Measurements from ENCODE around the gene ITGA8. TPM values are rescaled to one million over a fixed set of nuclear protein-coding genes. Genes with fewer than 3 reads are reported as not detected.
"Not testable (repeated sequence)": the region's sequence is repeated elsewhere in the genome, so short reads cannot be mapped to it uniquely, and the experiment has no call there.

ITGA8 gene
- total RNA-seq, 1 experiment from 2014 or later: 0.02 TPM

DNA sequence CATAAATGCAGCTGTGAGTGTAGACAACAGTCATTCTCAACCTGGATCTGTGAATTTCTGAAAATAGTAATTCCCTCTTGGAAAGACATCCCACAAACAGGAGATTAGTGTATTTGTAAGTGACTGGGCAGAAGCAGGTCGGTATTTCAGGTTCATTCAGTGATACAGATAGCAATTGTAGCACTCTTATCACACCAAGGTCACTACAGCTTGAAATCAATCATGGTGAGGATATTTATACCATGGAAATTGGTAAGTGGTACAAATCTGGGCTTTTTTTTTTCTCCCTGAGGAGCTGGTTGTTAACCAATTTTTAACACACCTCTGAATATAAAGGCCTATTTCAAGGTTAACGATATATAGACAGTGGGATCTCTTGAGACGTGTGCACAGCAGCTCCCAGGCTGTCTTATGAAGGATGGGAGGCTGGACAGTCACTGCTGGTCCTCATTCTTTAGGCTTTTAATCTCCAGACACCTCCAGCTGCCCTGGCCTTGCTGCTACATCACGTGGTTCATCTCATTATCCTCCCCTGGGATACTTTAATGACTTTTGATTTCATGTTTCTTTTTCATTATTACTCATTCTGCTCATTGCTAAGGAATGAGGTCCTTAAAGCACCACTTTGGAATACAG, 87.1 kb downstream of the ITGA8 start:
- H3K4me1 ChIP-seq (ENCODE audit: control insufficient read depth in 1 of 2, insufficient read depth in 2 of 2, low read length in 2 of 2): 0 out of 4 replicates have a peak, but pooled peaks cover 0 to 4% of the 10 kb centered on the region in 2 experiments
- DNase-seq (ENCODE audit: low read depth, low spot score) (no peak), ATAC-seq (no peak)
- H3K27ac ChIP-seq (ENCODE audit: low read depth, low read length): no peak overlapping the region
- H3K4me3 ChIP-seq (replicated peaks in 1 of 2; ENCODE audit: low read depth in 1 of 2, low read length in 2 of 2): no peak overlapping the region
- no peak for TF ChIP-seq EZH2phosphoT487 (IDR thresholded peaks at IDR 0.05; ENCODE audit: borderline replicate concordance)
- no peak for TF ChIP-seq TCF7L2 (IDR thresholded peaks at IDR 0.05; ENCODE audit: borderline replicate concordance, extremely low read depth, insufficient read depth, insufficient read length)
- no peak for TF ChIP-seq CTCF (IDR thresholded peaks at IDR 0.05 in 2 of 3, conservative IDR thresholded peaks at IDR 0.05 in 1 of 3; ENCODE audit: borderline replicate concordance in 1 of 3, insufficient read depth in 1 of 3, low read depth in 2 of 3, low read length in 2 of 3)
- no peak for TF ChIP-seq ATF3 (IDR thresholded peaks at IDR 0.05)
- no peak for TF ChIP-seq ZNF274 (IDR thresholded peaks at IDR 0.05; ENCODE audit: low read depth, low read length)
- ChIA-PET CTCF (no interaction called here), POLR2A (no interaction called here), RAD21 (ENCODE audit: low non-redundant PET in 1 of 2, low total read pairs in 2 of 2, uncharacterized antibody in 2 of 2, unreplicated experiment in 2 of 2) (no interaction called here)
- intact Hi-C loops (cut with micrococcal nuclease): no loop called here
- no peaks in the 10 kb centered on the region for H3K36me3 ChIP-seq (ENCODE audit: control insufficient read depth in 1 of 2, insufficient read depth in 2 of 2, low read length in 2 of 2)
- H3K79me2 ChIP-seq (ENCODE audit: insufficient read depth, low read length): no peaks in the 10 kb centered on the region
- no peak overlapping the region for H2AFZ ChIP-seq (ENCODE audit: low read depth, low read length, poor library complexity, severe bottlenecking)
- H3K9me2 ChIP-seq (ENCODE audit: insufficient read depth): no peaks in the 10 kb centered on the region
- H3K9ac ChIP-seq (ENCODE audit: low read length): no peak overlapping the region
- no peaks in the 10 kb centered on the region for H4K20me1 ChIP-seq (ENCODE audit: insufficient read depth)
- no TSS peak for BruUV-seq (replicated peaks)
- peaks cover 33% of the 10 kb centered on the region; the same call in 1 of the 2 replicates for H3K27me3 ChIP-seq (ENCODE audit: insufficient read depth, low read length)
- no peaks in the 10 kb centered on the region for H3K9me3 ChIP-seq (ENCODE audit: control insufficient read depth in 1 of 2, insufficient read depth in 1 of 2, low read depth in 1 of 2, low read length in 2 of 2)
- no peak overlapping the region for H3K4me2 ChIP-seq (ENCODE audit: low read length)

GRCh38 chr10:15631205-15631604, 88.5 kb downstream of the ITGA8 start:
- POLR2A ChIA-PET; H3K9me3 ChIP-seq (ENCODE audit: control insufficient read depth in 1 of 2, insufficient read depth in 1 of 2, low read depth in 1 of 2, low read length in 2 of 2); BruUV-seq (replicated peaks); H3K27ac ChIP-seq (ENCODE audit: low read depth, low read length); H3K36me3 ChIP-seq (ENCODE audit: control insufficient read depth in 1 of 2, insufficient read depth in 2 of 2, low read length in 2 of 2); H3K9ac ChIP-seq (ENCODE audit: low read length); H3K4me2 ChIP-seq (ENCODE audit: low read length); RAD21 ChIA-PET (ENCODE audit: low non-redundant PET in 1 of 2, low total read pairs in 2 of 2, uncharacterized antibody in 2 of 2, unreplicated experiment in 2 of 2); H3K79me2 ChIP-seq (ENCODE audit: insufficient read depth, low read length); ATAC-seq; intact Hi-C loops (cut with micrococcal nuclease); DNase-seq (ENCODE audit: low read depth, low spot score); H3K9me2 ChIP-seq (ENCODE audit: insufficient read depth); H4K20me1 ChIP-seq (ENCODE audit: insufficient read depth); H2AFZ ChIP-seq (ENCODE audit: low read depth, low read length, poor library complexity, severe bottlenecking); CTCF ChIA-PET; H3K4me3 ChIP-seq (replicated peaks in 1 of 2; ENCODE audit: low read depth in 1 of 2, low read length in 2 of 2); H3K4me1 ChIP-seq (ENCODE audit: control insufficient read depth in 1 of 2, insufficient read depth in 2 of 2, low read length in 2 of 2): not testable (repeated sequence)
- H3K27me3 ChIP-seq (ENCODE audit: insufficient read depth, low read length): peaks cover 32% of the 10 kb centered on the region; the same call in 1 of the 2 replicates
